Measurements from ENCODE around the gene CORO6.
"Not testable (repeated sequence)": the region's sequence is repeated elsewhere in the genome, so short reads cannot be mapped to it uniquely, and the experiment has no call there.

The CORO6 gene

DNA sequence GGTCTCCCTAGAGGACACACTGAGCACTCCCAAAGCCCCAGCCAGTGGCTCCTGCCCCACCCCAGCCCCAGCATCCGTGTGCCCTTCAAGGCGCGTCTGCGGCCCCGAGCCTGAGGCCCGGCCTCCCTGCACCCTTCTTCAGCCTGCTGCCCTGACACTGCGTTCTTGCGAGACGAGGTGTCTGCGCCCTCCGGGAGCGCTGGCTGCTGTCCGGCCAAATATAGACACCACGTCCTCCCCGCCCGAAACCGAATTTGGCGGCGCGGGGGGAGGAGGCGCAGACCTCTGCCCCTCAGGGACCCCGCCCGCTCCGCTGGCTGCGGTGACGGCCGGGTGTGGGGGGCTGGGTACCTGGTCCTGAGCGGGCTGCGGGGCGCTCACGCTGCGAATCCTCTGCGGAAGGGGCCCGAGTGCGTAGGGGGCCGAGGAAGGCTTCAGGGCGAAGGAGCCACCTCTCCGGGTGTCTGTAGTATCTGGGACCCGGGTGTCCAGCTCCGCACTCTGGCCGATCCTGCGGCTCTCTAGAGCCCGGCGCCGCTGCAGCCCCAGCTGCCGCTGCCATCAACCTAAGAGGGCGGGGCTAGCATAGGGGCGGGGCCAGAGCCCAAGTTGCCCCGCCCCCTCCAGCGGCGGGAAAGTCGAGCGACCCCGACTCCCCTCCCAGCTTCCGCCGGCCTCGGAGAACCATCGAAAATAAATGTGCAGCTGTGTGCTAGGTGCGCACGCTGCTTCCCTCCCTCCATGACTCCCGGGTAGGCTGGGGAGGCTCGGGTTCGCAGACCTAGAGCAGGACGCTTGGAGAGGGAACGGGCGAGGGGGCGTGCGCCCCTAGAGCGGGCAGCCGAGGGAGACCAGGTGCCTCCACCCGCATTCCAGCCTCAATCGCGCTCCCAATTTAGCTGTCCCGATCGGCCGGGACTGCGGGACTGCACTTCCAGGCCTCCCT, at the start of gene CORO6:
Gene CORO6, minus strand, starts transcription at position 576 of the 946 bp plus-strand sequence. CDS start 1,491 bp downstream, outside the sequence.
- peak; percentile 81 for DNase-seq

DNA sequence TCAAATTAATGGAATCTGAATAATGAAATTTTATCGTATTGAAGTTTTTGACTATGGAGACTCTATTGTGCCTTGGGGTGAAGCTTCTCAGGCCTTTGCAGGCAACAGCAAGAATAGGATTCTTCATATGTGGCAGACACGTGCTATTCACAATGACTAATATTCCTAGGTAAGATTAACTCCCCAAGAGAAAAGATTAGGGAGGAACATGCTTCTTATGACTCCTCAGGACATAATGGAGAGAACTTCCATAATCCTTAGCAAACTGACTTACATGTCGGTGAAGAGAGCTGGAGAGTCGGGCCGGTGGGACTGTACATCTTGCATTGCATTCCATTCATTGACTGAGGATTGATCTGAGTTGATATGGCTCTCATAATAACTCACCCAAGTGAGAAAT, 48.9 kb upstream of the CORO6 start:
- no peak for DNase-seq

DNA sequence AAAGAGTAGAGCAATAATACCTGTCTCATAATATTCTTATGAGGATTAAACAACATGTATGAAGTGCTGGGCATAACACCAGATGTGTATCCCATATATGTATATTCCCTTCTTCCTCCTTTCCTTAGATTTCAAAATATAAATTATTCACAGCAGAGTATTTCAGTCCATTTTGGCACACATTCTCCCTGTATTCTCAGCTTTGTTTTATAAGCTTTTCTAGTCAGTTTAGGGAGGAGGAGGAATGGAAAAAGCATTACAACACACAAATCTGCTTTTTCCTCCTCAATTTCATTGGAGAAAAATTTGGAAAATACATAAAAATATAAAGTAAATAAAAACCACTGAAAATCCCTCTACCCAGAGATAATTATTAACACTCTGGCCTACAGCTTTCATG, 46.6 kb upstream of the CORO6 start:
- DNase-seq, result no peak

- no peak for DNase-seq
These were observed 45.3 kb upstream of the CORO6 start for GRCh38 chr17:29667969-29668368.

- no peak for DNase-seq
These were observed 42.7 kb upstream of the CORO6 start for GRCh38 chr17:29665481-29665810.

GRCh38 chr17:29664743-29665480, 42.2 kb upstream of the CORO6 start:
- DNase-seq, result peak; percentile 57

DNA sequence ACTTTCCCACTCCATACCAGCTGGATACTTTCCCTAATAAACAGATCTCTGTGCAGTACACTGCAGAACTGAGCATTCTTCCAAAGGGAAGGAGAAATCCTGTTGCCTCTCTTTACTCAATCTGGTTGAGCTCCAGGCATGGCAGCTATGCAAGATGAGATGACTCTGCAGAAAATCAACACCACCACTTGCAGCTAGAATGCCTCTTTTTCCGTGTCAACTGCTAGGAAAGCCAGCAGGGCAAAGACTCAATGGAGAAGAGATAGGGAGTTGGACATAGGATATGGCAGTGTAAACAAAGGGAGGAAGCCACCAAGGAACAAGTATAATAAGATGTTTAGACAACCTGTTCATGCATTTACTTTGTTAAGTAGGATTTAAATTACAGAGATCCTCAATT, 40.4 kb upstream of the CORO6 start:
- no peak for DNase-seq

GRCh38 chr17:29661213-29661612, 38.5 kb upstream of the CORO6 start:
- DNase-seq, result no peak

DNA sequence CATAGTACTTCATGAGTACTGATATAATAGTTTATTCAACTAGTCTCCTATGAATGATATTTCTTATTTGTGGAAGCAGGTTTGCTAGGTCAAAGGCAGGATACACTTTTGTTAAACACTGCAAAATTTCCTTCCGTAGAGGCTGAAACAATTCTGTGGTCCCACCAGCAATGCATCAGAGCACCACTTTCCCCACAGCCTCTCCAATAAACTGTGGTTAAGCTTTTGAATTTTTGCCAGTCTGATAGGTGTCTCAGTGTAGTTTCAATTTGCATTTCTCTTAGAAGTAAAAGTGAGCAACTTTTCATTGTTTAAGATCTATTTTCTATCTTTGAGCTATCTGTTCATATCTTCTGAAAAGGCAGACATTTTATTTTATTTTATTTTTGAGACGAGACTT, 36.4 kb upstream of the CORO6 start:
- peak; percentile 14 for DNase-seq

GRCh38 chr17:29655323-29655722, 32.6 kb upstream of the CORO6 start:
- no peak for DNase-seq

DNA sequence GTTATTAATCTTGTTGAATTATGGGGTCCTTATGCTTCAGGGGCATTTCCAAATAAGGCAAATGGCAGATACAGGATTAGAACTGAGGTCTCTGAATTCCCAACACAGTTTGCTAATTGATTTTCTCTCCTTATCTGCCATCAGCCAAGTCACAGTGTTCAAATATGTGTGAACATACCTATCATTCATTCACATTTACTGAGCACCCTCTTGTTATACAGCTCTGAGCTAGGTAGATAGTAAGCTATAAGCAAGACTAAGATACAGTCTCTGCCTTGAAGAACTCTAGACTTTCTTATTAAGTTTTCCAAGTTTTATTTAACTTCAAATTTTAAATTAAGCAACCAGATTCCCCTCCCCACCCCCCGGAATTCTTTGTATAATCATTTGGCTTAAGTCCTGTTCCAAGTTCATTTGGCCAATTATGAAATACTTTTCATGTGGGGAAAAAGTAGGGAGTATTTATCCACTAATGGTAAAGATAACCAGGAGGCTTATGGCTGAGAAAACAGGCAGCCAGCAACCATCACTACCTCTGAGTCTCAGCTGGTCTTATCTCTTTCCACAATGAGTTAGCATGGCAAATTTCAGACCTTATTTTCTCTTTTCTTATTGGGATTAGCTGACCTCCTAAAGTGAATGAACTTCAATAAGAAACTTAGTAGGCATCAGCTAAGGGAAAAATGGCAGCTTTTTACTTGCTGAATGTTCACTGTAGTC, 31.4 kb upstream of the CORO6 start:
- DNase-seq, result no peak

DNA sequence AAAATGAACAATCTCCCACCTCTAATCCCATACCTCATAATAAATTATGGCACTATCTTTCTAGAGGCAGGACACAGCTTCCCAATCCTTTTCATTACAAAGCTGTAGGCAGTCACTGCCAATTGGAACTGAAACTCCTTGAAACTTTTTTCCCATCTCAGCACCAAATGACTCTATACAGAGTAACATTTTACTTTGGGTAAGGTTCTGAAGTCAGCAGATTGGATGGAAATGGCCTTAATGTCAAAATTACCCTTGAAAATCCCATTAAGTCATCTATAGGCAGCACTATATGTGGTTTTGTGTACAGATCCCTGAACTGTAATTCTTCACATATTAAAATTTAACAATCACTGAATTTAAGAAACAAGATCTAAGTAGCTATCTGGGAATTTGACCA, 30.3 kb upstream of the CORO6 start:
- no peak for DNase-seq

- not testable (repeated sequence) for DNase-seq
These were observed 29.2 kb upstream of the CORO6 start for GRCh38 chr17:29651913-29652312.

DNA sequence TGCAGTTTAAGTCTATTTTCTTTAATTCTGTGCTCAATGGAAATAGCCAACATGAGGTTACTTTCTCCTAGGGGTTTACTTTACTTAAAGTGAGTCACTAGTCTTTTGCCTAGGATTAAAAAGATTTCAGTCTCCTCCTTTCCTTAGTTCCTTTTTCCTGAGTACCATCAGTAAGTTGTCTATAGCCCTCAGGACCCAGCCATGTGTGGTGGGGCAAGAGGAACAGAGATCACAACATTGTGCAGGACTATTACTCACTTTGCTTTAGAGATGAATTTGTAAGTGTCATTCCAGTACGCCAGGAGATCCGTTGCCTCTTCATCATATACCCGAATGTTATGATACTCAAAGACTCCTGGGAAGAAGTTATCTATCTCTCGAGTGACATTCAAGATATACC, 27.7 kb upstream of the CORO6 start:
- DNase-seq, result no peak

DNA sequence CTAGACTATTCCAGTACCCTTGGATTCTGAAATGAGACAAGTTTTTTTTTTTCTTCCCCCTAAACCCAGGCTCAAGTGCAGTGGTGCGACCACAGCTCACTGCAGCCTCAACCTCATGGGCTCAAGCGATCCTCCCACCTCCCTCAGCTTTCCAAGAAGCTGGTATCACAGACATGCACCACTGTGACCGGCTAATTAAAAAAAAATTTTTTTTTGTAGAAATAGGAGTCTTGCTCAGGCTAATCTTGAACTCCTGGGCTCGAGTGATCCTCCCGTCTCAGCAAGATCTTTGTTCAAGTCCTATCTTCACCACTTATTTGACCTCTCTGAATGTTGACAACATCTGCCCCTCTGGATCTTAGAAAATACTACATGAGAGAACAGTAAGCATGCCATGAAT, 26.6 kb upstream of the CORO6 start:
- no peak for DNase-seq

GRCh38 chr17:29648005-29648404, 25.3 kb upstream of the CORO6 start:
- no peak for DNase-seq

GRCh38 chr17:29645515-29646051, 22.9 kb upstream of the CORO6 start:
- DNase-seq, result no peak

- DNase-seq, result no peak
These were observed 21.1 kb upstream of the CORO6 start for GRCh38 chr17:29643817-29644160.

DNA sequence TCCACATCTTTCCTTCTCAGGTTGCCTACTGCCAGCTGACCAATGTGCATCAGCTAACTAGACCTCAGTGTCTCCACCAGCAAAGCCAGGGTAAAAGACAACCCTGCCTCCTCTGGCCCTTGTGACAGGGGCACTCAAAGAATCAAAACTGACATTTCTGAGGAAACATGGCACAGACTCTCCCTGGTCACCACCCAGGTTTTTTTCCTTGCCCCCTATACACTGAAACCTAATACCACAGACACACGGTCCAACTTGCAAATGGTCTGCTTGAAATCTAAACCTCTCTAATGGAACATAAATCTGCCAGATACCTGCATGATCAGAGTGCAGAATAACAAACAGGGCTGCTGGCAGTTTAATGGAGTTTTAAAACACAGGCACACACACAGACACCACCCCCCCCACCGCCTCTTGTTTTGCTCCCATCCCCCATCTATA, 19.5 kb upstream of the CORO6 start:
- DNase-seq, result no peak

GRCh38 chr17:29640981-29641642, 18.4 kb upstream of the CORO6 start:
- no peak for DNase-seq

DNA sequence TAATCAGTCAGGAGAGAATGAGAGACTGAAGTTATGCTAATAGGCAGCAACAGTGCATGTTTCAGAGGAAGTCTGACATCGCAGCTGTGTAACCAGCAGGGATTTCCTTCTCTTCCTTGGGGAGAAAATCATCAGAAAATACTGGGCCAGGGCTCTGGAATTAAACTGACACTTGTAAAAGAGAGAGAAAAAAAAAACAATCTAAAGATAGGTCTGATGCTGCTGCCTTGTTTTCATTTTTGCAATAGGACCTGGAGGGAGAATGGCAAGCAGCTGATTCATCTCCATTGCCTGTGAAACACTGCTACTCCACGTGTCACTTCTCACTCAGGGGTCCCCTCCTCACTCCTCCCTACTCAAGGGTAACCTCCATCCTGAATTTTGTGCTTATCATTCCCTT, 17.7 kb upstream of the CORO6 start:
- DNase-seq, result no peak

- no peak for DNase-seq
These were observed 11.2 kb upstream of the CORO6 start for GRCh38 chr17:29633886-29634285.
